Upper lobe of left lung (tissue), 4 donors: ENCODE measurements around the gene IL1R1.

Source experiments
- CTCF ChIP-seq, 6 experiments: fragments of 450-650 bp in 4 of 6; fragments of 200-600 bp in 2 of 6; sonication (generic) in 2 of 6; IDR thresholded peaks; one replicate each; pipeline ENCODE4 v1.5.1; 2016 to 2019; ENCODE audit warnings: antibody characterized with exemption in 6 of 6
- EP300 ChIP-seq, 4 donors: sonication (generic); formaldehyde crosslinking; IDR thresholded peaks; one replicate each; pipeline ENCODE4 v1.5.1; 2017; ENCODE audit warnings: antibody characterized with exemption in 4 of 4, control low read depth in 2 of 4
- POLR2A ChIP-seq, 4 donors: fragments of 450-650 bp; IDR thresholded peaks; one replicate each; pipeline ENCODE4 v1.5.1; 2016 to 2017; ENCODE audit warnings: antibody characterized with exemption in 4 of 4, mild to moderate bottlenecking in 2 of 4

GRCh38 chr2:102098756-102099155 lies 43.8 kb upstream of the IL1R1 start:
- no peak for TF ChIP-seq CTCF (IDR thresholded peaks at IDR 0.05)
- TF ChIP-seq EP300 (IDR thresholded peaks at IDR 0.05): no peak
- TF ChIP-seq POLR2A (IDR thresholded peaks at IDR 0.05): no peak
